HepG2 (cell line): ENCODE results near the gene TAS2R43.

Source experiments
- EZH2 ChIP-seq: conservative IDR thresholded peaks from 2 replicates; pipeline ENCODE4 v1.6.1; 2012; ENCODE audit warnings: mild to moderate bottlenecking, low read depth, low read length, moderate library complexity
- HNRNPUL1 ChIP-seq: fragments of 200-400 bp; formaldehyde crosslinking; IDR thresholded peaks from 2 replicates; pipeline ENCODE4 v1.6.1; 2017; ENCODE audit warnings: low read depth, mild to moderate bottlenecking, low read length, moderate library complexity
- MAFK ChIP-seq, 2 experiments: IDR thresholded peaks in 1 of 2; conservative IDR thresholded peaks in 1 of 2; 2 replicates each; pipeline ENCODE4 v1.6.1; 2011; ENCODE audit warnings: improper control_type of control experiment in 2 of 2, low read length in 2 of 2
- NFE2 ChIP-seq: sonication (generic); formaldehyde crosslinking; IDR thresholded peaks from 2 replicates; pipeline ENCODE4 v1.4.0; 2020; ENCODE audit warnings: missing genetic modification reagents
- ZFP1 ChIP-seq: IDR thresholded peaks from 2 replicates; pipeline ENCODE4 v1.6.1; 2016
- ZNF33A ChIP-seq: sonication (generic); formaldehyde crosslinking; IDR thresholded peaks from 2 replicates; pipeline ENCODE4 v1.5.1; 2020; ENCODE audit warnings: missing genetic modification reagents, mild to moderate bottlenecking, moderate library complexity, borderline replicate concordance
- TF ChIP-seq, protein P1 (sequence below): sonication (generic); formaldehyde crosslinking; IDR thresholded peaks from 2 replicates; pipeline ENCODE4 v1.4.0; 2020; ENCODE audit warnings: low read depth, mild to moderate bottlenecking, missing genetic modification reagents
- TF ChIP-seq, protein P2 (sequence below): IDR thresholded peaks from 2 replicates; pipeline ENCODE4 v1.6.1; 2012; ENCODE audit warnings: inconsistent platforms

DNA sequence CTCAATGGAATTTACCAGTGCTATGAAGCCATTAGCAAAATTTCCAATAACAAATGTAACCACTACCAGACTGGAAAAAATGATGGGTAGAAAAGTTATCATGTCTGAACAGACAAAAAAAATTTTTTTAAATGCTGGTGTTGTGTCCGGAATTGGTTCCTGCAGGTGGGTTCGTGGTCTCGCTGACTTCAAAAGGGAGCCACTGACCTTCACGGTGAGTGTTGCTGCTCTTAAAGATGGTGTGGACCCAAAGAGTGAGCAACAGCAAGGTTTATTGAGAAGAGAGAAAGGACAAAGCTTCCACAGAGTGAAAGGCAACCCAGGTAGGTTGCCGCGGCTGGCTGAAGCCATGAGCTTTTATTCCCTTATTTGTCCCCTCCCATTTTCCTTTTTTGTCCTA lies at the start of gene TAS2R43:
- TF ChIP-seq ZNF33A (CRISPR knock-in tag) (no peak), EZH2 (no peak), MAFK (conservative IDR thresholded peaks at IDR 0.05 in 1 of 2, IDR thresholded peaks at IDR 0.05 in 1 of 2; ENCODE audit: low read length in 2 of 2) (no peak), NFE2 (CRISPR knock-in tag) (no peak), HNRNPUL1 (no peak), ZFP1 (CRISPR knock-in tag) (no peak)
- TF ChIP-seq, protein P1, sequence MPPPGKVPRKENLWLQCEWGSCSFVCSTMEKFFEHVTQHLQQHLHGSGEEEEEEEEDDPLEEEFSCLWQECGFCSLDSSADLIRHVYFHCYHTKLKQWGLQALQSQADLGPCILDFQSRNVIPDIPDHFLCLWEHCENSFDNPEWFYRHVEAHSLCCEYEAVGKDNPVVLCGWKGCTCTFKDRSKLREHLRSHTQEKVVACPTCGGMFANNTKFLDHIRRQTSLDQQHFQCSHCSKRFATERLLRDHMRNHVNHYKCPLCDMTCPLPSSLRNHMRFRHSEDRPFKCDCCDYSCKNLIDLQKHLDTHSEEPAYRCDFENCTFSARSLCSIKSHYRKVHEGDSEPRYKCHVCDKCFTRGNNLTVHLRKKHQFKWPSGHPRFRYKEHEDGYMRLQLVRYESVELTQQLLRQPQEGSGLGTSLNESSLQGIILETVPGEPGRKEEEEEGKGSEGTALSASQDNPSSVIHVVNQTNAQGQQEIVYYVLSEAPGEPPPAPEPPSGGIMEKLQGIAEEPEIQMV, result no peak
- TF ChIP-seq, protein P2, sequence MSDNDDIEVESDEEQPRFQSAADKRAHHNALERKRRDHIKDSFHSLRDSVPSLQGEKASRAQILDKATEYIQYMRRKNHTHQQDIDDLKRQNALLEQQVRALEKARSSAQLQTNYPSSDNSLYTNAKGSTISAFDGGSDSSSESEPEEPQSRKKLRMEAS, result no peak
